GM23248 (cell line): ENCODE data around the gene MFSD6.

ENCODE experiments used
- EZH2 ChIP-seq: fragments of 200-600 bp; sonication (generic); IDR thresholded peaks from 2 replicates; pipeline ENCODE4 v1.6.1; 2018; ENCODE audit warnings: antibody characterized with exemption, mild to moderate bottlenecking; ENCODE audit not compliant: insufficient read depth, poor library complexity, severe bottlenecking
- EZH2phosphoT487 ChIP-seq: fragments of 200-600 bp; sonication (generic); IDR thresholded peaks from 2 replicates; pipeline ENCODE4 v1.6.1; 2018; ENCODE audit warnings: antibody characterized with exemption, moderate library complexity, mild to moderate bottlenecking, low read depth; ENCODE audit not compliant: insufficient read depth

- TF ChIP-seq EZH2phosphoT487 (no peak), EZH2 (no peak)
Observed at GRCh38 chr2:190528521-190529001, 120.4 kb downstream of the MFSD6 start.
